HCT116 (cell line): ENCODE measurements around the gene TNKS1BP1. TPM values are rescaled to one million over a fixed set of nuclear protein-coding genes. Genes with fewer than 3 reads are reported as not detected.

Source experiments
- ATAC-seq: fragments of 200-7000 bp; cut with Tn5 transposase; 2 replicates; pipeline ENCODE4 v1.9.1; 2020; ENCODE audit warnings: mild to moderate bottlenecking, moderate library complexity
- BruUV-seq: library from RNA; stranded (reverse); fragments of 400-500 nt; replicated peaks from 2 replicates; lab custom pipeline; 2021; lab: Mats Ljungman, UMichigan
- CTCF ChIA-PET: fragments of 300-600 bp; sonication (Branson Sonifier 250); formaldehyde crosslinking; loops from one replicate; lab custom pipeline; 2021; ENCODE audit warnings: antibody characterized with exemption; lab: Charles Lee
- POLR2A ChIA-PET: fragments of 300-600, 350-600 bp; sonication (Branson Sonifier 250); formaldehyde crosslinking; loops from one replicate; lab custom pipeline; 2021; ENCODE audit warnings: antibody characterized with exemption; lab: Charles Lee
- RAD21 ChIA-PET, 2 experiments: fragments of 300-600 bp; sonication (Branson Sonifier 250); formaldehyde crosslinking; loops; one replicate each; lab custom pipeline; 2023; ENCODE audit warnings: low total read pairs in 2 of 2; ENCODE audit not compliant: uncharacterized antibody in 2 of 2, unreplicated experiment in 2 of 2, low non-redundant PET in 1 of 2; lab: Charles Lee
- DNase-seq: peaks from one replicate; pipeline ENCODE4 v3.0.0-alpha.2; 2010; ENCODE audit warnings: low read depth, low spot score
- H2AFZ ChIP-seq: fragments of 200-600 bp; shearing (Covaris generic), sonication (generic); 2 replicates; pipeline ENCODE4 v1.6.1; 2017; ENCODE audit warnings: low read depth, mixed run types, mixed read lengths, antibody characterized with exemption, low read length; ENCODE audit not compliant: poor library complexity, severe bottlenecking
- H3K27ac ChIP-seq: 2 replicates; pipeline ENCODE4 v1.5.1; 2012; ENCODE audit warnings: low read depth, low read length
- H3K27me3 ChIP-seq: fragments of 200-600 bp; sonication (generic); 2 replicates; pipeline ENCODE4 v1.6.1; 2016; ENCODE audit warnings: mixed run types, low read length, mixed read lengths; ENCODE audit not compliant: insufficient read depth
- H3K36me3 ChIP-seq, 2 experiments: fragments of 200-500 bp in 1 of 2; fragments of 200-600 bp in 1 of 2; sonication (Bioruptor generic) in 1 of 2; sonication (generic) in 1 of 2; 2 replicates each; pipeline versions ENCODE4 v1.5.1 to v1.6.1; 2014 to 2016; ENCODE audit warnings: low read length in 2 of 2, inconsistent platforms in 1 of 2, mixed read lengths in 1 of 2, mixed run types in 1 of 2; ENCODE audit not compliant: insufficient read depth in 2 of 2, control insufficient read depth in 1 of 2
- H3K4me1 ChIP-seq, 2 experiments: fragments of 200-600 bp in 1 of 2; sonication (generic) in 1 of 2; 2 replicates each; pipeline versions ENCODE4 v1.5.1 to v1.6.1; 2012 to 2017; ENCODE audit warnings: low read length in 2 of 2, inconsistent platforms in 1 of 2, mild to moderate bottlenecking in 1 of 2, mixed read lengths in 1 of 2, mixed run types in 1 of 2, moderate library complexity in 1 of 2; ENCODE audit not compliant: insufficient read depth in 2 of 2, control insufficient read depth in 1 of 2
- H3K4me2 ChIP-seq: fragments of 200-600 bp; sonication (generic); 2 replicates; pipeline ENCODE4 v1.6.1; 2017; ENCODE audit warnings: mixed run types, low read length, mixed read lengths
- H3K4me3 ChIP-seq, 2 experiments: fragments of 200-600 bp in 1 of 2; sonication (generic) in 1 of 2; replicated peaks in 1 of 2; 2 replicates each; pipeline ENCODE4 v1.5.1; 2011 to 2016; ENCODE audit warnings: low read length in 2 of 2, control low read depth in 1 of 2, low read depth in 1 of 2, mild to moderate bottlenecking in 1 of 2, mixed read lengths in 1 of 2, mixed run types in 1 of 2
- H3K79me2 ChIP-seq: fragments of 200-600 bp; sonication (generic); 2 replicates; pipeline ENCODE4 v1.6.1; 2017; ENCODE audit warnings: mild to moderate bottlenecking, mixed run types, low read length, moderate library complexity, mixed read lengths; ENCODE audit not compliant: insufficient read depth
- H3K9ac ChIP-seq: fragments of 200-600 bp; sonication (generic); 2 replicates; pipeline ENCODE4 v1.6.1; 2016; ENCODE audit warnings: low read length, mixed read lengths
- H3K9me2 ChIP-seq: fragments of 200-600 bp; sonication (generic), shearing (Covaris generic); 2 replicates; pipeline ENCODE4 v1.6.1; 2017; ENCODE audit warnings: mixed run types, mild to moderate bottlenecking, moderate library complexity; ENCODE audit not compliant: insufficient read depth
- H3K9me3 ChIP-seq, 2 experiments: fragments of 200-500 bp in 1 of 2; fragments of 200-600 bp in 1 of 2; sonication (Bioruptor generic) in 1 of 2; sonication (generic) in 1 of 2; 2 replicates each; pipeline ENCODE4 v1.6.1; 2014 to 2017; ENCODE audit warnings: low read length in 2 of 2, mixed read lengths in 2 of 2, inconsistent platforms in 1 of 2, low read depth in 1 of 2, mild to moderate bottlenecking in 1 of 2, mixed run types in 1 of 2, moderate library complexity in 1 of 2; ENCODE audit not compliant: control insufficient read depth in 1 of 2, insufficient read depth in 1 of 2
- H4K20me1 ChIP-seq: fragments of 200-600 bp; sonication (generic), shearing (Covaris generic); 2 replicates; pipeline ENCODE4 v1.6.1; 2017; ENCODE audit warnings: mixed run types, mild to moderate bottlenecking, moderate library complexity; ENCODE audit not compliant: insufficient read depth
- ATF3 ChIP-seq: IDR thresholded peaks from 2 replicates; pipeline ENCODE4 v1.6.1; 2012
- CBX3 ChIP-seq: IDR thresholded peaks from 2 replicates; pipeline ENCODE4 v1.6.1; 2012; ENCODE audit warnings: low read depth
- EZH2 ChIP-seq: fragments of 200-600 bp; sonication (generic); IDR thresholded peaks from 2 replicates; pipeline ENCODE4 v1.6.1; 2017; ENCODE audit warnings: antibody characterized with exemption, mixed run types
- REST ChIP-seq: IDR thresholded peaks from 2 replicates; pipeline ENCODE4 v1.6.1; 2012; ENCODE audit warnings: low read depth
- SP1 ChIP-seq: IDR thresholded peaks from 2 replicates; pipeline ENCODE4 v1.6.1; 2012; ENCODE audit warnings: low read depth
- TCF7L2 ChIP-seq: IDR thresholded peaks from 2 replicates; pipeline ENCODE4 v1.7.0; 2011; ENCODE audit warnings: borderline replicate concordance, inconsistent platforms; ENCODE audit not compliant: insufficient read depth, insufficient read length; ENCODE audit errors: extremely low read depth
- intact Hi-C: fragments of 100-400 bp; cut with micrococcal nuclease; formaldehyde crosslinking; loops from 2 replicates; pipeline ENCODE4 v1.10.0; 2022
- total RNA-seq: library from RNA; stranded (reverse); gene quantifications from one replicate; pipeline ENCODE4 v1.2.1, GENCODE V29; 2021; ENCODE audit not compliant: unreplicated experiment

Gene TNKS1BP1
- total RNA-seq, 1 experiment from 2014 or later, result 77.6 TPM

GRCh38 chr11:57354699-57355098 lies 29.9 kb upstream of the TNKS1BP1 start:
- DNase-seq (no peak), ATAC-seq (no peak)
- BruUV-seq, result no TSS peak
- no peaks in the 10 kb centered on the region for H3K36me3 ChIP-seq
- intact Hi-C loops, result no loop called here
- no peak overlapping the region for H3K27ac ChIP-seq
- H3K4me3 ChIP-seq, result no peak overlapping the region
- H3K27me3 ChIP-seq, result no peaks in the 10 kb centered on the region
- no peak overlapping the region for H2AFZ ChIP-seq
- H3K9me3 ChIP-seq, result no peaks in the 10 kb centered on the region
- no peaks in the 10 kb centered on the region for H3K79me2 ChIP-seq
- no peak overlapping the region for H3K9ac ChIP-seq
- no peaks in the 10 kb centered on the region for H4K20me1 ChIP-seq
- H3K9me2 ChIP-seq, result no peaks in the 10 kb centered on the region
- H3K4me1 ChIP-seq, result peaks cover under 1 to 5% of the 10 kb centered on the region in 2 experiments; a peak in 3 of 4 replicates
- RAD21 ChIA-PET, result no interaction called here
- TF ChIP-seq EZH2, result no peak
- CTCF ChIA-PET, result no interaction called here
- H3K4me2 ChIP-seq, result no peak overlapping the region
- POLR2A ChIA-PET, result no interaction called here

- H3K36me3 ChIP-seq, result no peaks in the 10 kb centered on the region
- peaks cover 3 to 8% of the 10 kb centered on the region in 2 experiments; a peak in 3 of 4 replicates for H3K4me1 ChIP-seq
- DNase-seq, result no peak
- no peak overlapping the region for H2AFZ ChIP-seq
- no peak overlapping the region for H3K27ac ChIP-seq
- TF ChIP-seq REST, result no peak
- TF ChIP-seq ATF3, result no peak
- no peak for TF ChIP-seq SP1
- no peak for TF ChIP-seq CBX3
- TF ChIP-seq TCF7L2, result no peak
- ChIA-PET RAD21 (no interaction called here), CTCF (interaction anchor here (0.5 kb wide), 1 partner anchor 26 kb away, joined by 3 read pairs; no protein-coding TSS in a partner anchor), POLR2A (no interaction called here)
- no peak overlapping the region for H3K4me3 ChIP-seq
- H3K9me2 ChIP-seq, result no peaks in the 10 kb centered on the region
- no peaks in the 10 kb centered on the region for H3K27me3 ChIP-seq
- BruUV-seq, result no TSS peak
- intact Hi-C loops, result no loop called here
- no peaks in the 10 kb centered on the region for H3K79me2 ChIP-seq
- H3K9me3 ChIP-seq, result no peaks in the 10 kb centered on the region
- H3K9ac ChIP-seq, result no peak overlapping the region
- no peak for ATAC-seq
- no peaks in the 10 kb centered on the region for H4K20me1 ChIP-seq
- H3K4me2 ChIP-seq, result no peak overlapping the region
Measured at GRCh38 chr11:57353852-57354251, 29.1 kb upstream of the TNKS1BP1 start.
